Sigmoid colon (tissue), 4 donors: ENCODE results near the gene PTCRA.
"Not testable (repeated sequence)": the region's sequence is repeated elsewhere in the genome, so short reads cannot be mapped to it uniquely, and the experiment has no call there.

Source experiments
- EP300 ChIP-seq, 4 donors: sonication (generic); formaldehyde crosslinking; IDR thresholded peaks; one replicate each; pipeline ENCODE4 v1.6.1; 2017; ENCODE audit warnings: antibody characterized with exemption in 4 of 4
- POLR2A ChIP-seq, 2 donors: fragments of 450-650 bp; IDR thresholded peaks; one replicate each; pipeline ENCODE4 v1.6.1; 2016; ENCODE audit warnings: antibody characterized with exemption in 2 of 2, mild to moderate bottlenecking in 2 of 2, moderate library complexity in 2 of 2
- POLR2AphosphoS5 ChIP-seq, 4 donors: sonication (generic); formaldehyde crosslinking; IDR thresholded peaks; one replicate each; pipeline ENCODE4 v1.6.1; 2017; ENCODE audit warnings: antibody characterized with exemption in 4 of 4
- TF ChIP-seq, protein P1 (sequence below), 4 experiments: fragments of 450-650 bp in 3 of 4; fragments of 200-600 bp in 1 of 4; IDR thresholded peaks; one replicate each; pipeline ENCODE4 v1.5.1; 2016 to 2019; ENCODE audit warnings: antibody characterized with exemption in 4 of 4, mild to moderate bottlenecking in 3 of 4, moderate library complexity in 2 of 4

DNA sequence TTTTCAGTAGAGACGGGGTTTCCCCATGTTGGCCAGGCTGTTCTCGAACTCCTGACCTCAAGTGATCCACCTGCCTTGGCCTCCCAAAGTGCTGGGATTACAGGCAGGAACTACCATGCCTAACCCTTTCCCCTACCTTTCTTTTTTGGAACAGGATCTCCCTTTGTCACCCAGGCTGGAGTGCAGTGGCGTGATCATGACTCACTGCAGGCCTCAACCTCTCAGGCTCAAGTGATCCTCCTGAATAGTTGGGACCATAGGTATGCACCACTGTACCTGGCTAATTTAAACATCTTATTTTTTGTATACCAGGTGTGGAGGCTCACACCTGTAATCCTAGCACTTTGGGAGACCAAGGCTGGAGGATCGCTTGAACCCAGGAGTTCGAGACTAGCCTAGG is 25.5 kb downstream of the PTCRA start:
- TF ChIP-seq, protein P1, sequence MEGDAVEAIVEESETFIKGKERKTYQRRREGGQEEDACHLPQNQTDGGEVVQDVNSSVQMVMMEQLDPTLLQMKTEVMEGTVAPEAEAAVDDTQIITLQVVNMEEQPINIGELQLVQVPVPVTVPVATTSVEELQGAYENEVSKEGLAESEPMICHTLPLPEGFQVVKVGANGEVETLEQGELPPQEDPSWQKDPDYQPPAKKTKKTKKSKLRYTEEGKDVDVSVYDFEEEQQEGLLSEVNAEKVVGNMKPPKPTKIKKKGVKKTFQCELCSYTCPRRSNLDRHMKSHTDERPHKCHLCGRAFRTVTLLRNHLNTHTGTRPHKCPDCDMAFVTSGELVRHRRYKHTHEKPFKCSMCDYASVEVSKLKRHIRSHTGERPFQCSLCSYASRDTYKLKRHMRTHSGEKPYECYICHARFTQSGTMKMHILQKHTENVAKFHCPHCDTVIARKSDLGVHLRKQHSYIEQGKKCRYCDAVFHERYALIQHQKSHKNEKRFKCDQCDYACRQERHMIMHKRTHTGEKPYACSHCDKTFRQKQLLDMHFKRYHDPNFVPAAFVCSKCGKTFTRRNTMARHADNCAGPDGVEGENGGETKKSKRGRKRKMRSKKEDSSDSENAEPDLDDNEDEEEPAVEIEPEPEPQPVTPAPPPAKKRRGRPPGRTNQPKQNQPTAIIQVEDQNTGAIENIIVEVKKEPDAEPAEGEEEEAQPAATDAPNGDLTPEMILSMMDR (IDR thresholded peaks at IDR 0.05), result not testable (repeated sequence)
- not testable (repeated sequence) for TF ChIP-seq POLR2A, POLR2AphosphoS5, EP300 (IDR thresholded peaks at IDR 0.05)
